AG04449 (cell line): ENCODE results near the gene KDM5B.

Experiments
- CTCF ChIA-PET: fragments of 350-600 bp; formaldehyde crosslinking; extraction: SDS; loops from one replicate; lab custom pipeline; 2021; ENCODE audit warnings: antibody characterized with exemption; lab: Yijun Ruan, JAX
- POLR2A ChIA-PET: fragments of 400-600, 350-600 bp; formaldehyde crosslinking; extraction: SDS; loops from one replicate; lab custom pipeline; 2020; ENCODE audit warnings: antibody characterized with exemption, inconsistent platforms; lab: Yijun Ruan, JAX
- DNase-seq: peaks from one replicate; pipeline ENCODE4 v3.0.0-alpha.2; 2010; ENCODE audit warnings: low read depth, low spot score
- H3K4me3 ChIP-seq: 2 replicates; pipeline ENCODE4 v1.5.1; 2011; ENCODE audit warnings: low read depth, mild to moderate bottlenecking, control low read depth, low read length
- TF ChIP-seq, protein P1 (sequence below): IDR thresholded peaks from one replicate; pipeline ENCODE4 v1.5.1; 2011; ENCODE audit warnings: mild to moderate bottlenecking, moderate library complexity, low read length, control low read depth, inconsistent platforms; ENCODE audit not compliant: insufficient read depth; ENCODE audit errors: missing control alignments

KDM5B gene

GRCh38 chr1:202825748-202826147 lies 17.5 kb upstream of the KDM5B start:
- CTCF ChIA-PET, result interaction anchor here (1.3 kb wide), 1 partner anchor 174 kb away, joined by 3 read pairs; no protein-coding TSS in a partner anchor

GRCh38 chr1:202821467-202821866 lies 13.2 kb upstream of the KDM5B start:
- ChIA-PET POLR2A (interaction anchor here (0.8 kb wide), 1 partner anchor 9 kb away, joined by 3 read pairs; no protein-coding TSS in a partner anchor), CTCF (interaction anchor here (1.1 kb wide), 1 partner anchor 9 kb away, joined by 4 read pairs; no protein-coding TSS in a partner anchor)
- TF ChIP-seq, protein P1, sequence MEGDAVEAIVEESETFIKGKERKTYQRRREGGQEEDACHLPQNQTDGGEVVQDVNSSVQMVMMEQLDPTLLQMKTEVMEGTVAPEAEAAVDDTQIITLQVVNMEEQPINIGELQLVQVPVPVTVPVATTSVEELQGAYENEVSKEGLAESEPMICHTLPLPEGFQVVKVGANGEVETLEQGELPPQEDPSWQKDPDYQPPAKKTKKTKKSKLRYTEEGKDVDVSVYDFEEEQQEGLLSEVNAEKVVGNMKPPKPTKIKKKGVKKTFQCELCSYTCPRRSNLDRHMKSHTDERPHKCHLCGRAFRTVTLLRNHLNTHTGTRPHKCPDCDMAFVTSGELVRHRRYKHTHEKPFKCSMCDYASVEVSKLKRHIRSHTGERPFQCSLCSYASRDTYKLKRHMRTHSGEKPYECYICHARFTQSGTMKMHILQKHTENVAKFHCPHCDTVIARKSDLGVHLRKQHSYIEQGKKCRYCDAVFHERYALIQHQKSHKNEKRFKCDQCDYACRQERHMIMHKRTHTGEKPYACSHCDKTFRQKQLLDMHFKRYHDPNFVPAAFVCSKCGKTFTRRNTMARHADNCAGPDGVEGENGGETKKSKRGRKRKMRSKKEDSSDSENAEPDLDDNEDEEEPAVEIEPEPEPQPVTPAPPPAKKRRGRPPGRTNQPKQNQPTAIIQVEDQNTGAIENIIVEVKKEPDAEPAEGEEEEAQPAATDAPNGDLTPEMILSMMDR, result no peak
- no peak overlapping the region for H3K4me3 ChIP-seq
- no peak for DNase-seq

More at GRCh38 chr1:202825748-202826147, 17.5 kb upstream of the KDM5B start:
- POLR2A ChIA-PET, result no interaction called here
- TF ChIP-seq, protein P1, result no peak
- DNase-seq, result no peak
- no peak overlapping the region for H3K4me3 ChIP-seq

- ChIA-PET CTCF (no interaction called here), POLR2A (no interaction called here)
- DNase-seq, result no peak
- TF ChIP-seq, protein P1, result no peak
- no peak overlapping the region for H3K4me3 ChIP-seq
Observed at GRCh38 chr1:202818819-202819218, 10.6 kb upstream of the KDM5B start.

DNA sequence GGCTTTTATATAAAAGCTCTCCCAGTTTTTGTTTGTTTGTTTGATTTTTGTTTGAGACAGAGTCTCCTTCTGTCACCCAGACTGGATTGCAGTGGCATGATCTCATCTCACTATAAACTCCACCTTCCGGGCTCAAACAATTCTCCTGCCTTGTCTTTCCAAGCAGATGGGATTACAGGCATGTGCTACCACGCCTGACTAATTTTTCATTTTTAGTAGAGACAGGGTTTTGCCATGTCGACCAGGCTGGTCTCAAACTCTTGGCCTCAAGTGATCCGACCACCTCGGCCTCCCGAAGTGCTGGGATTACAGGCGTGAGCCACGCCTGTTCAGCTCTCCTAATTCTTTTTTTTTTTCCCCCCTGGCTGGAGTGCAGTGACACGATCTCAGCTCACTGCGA lies 6.9 kb upstream of the KDM5B start:
- TF ChIP-seq, protein P1, result no peak
- DNase-seq, result no peak
- ChIA-PET CTCF (no interaction called here), POLR2A (no interaction called here)
- H3K4me3 ChIP-seq, result no peak overlapping the region

DNA sequence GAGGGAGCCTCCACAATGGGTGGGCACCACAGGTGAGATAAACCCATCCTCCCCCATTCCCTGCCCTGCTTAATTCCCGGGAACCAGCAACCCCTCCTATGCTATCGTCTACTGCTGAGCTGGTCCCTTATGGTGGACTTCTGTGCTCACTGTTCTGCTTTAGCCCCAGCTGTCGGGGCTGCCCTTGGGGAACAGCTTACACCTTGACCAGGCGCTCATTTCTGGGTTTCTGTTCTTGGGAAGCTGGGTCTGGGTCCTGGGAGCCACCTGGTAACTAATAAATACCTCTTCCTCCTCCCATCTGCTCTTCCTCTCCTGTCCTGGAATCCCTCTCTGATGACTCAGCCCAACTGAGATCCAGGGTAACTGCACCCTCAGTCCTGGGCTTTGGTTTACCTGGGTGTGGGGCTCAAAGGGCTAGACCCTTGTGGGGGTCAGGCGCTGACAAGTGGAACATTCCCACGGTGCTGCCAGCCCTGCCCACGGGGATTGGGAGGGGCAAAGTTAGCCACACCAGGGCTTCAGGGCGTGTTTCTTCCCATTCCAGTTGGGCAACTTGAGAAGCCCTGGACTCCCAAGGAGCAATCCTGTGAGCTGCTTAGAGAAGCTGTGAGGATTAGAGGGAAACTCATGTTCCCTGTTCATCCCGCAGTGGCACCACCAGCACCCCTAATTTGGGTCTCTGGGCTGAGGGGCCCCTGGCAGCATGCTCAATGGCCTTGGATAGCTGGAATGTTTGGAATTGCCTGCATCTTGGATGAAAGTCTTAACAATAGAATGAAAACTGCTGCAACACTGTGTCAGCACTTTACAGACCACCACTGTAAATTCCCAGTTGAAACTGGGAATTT lies 4.2 kb upstream of the KDM5B start:
- ChIA-PET POLR2A (interaction anchor here (0.9 to 1.1 kb wide), 2 partner anchors 9 to 12 kb away, joined by 3 to 5 read pairs; no protein-coding TSS in a partner anchor), CTCF (interaction anchor here (1.1 to 1.2 kb wide), 2 partner anchors 9 to 64 kb away, joined by 3 to 4 read pairs; no protein-coding TSS in a partner anchor)
- no peak for DNase-seq
- H3K4me3 ChIP-seq, result peak overlapping the region; percentile 88
- TF ChIP-seq, protein P1, result no peak
